ENCODE results near the gene ALLC. TPM values are rescaled to one million over a fixed set of nuclear protein-coding genes. Genes with fewer than 3 reads are reported as not detected.

The ALLC gene
- total and polyA plus RNA-seq, 2 experiments from 2014 or later: not detected

GRCh38 chr2:3703757-3704355 lies 45.9 kb downstream of the ALLC start:
- Histone ChIP-seq H3K4me3 (no peak overlapping the region), H3K4me2 (no peak overlapping the region), H3K9me3 (ENCODE audit: low read depth) (no peaks in the 10 kb centered on the region), H3K79me2 (no peaks in the 10 kb centered on the region), H3K4me1 (ENCODE audit: insufficient read depth) (no peaks in the 10 kb centered on the region), H3K36me3 (replicated peaks; ENCODE audit: insufficient read depth, low read depth) (no peaks in the 10 kb centered on the region), H3K9me2 (replicated peaks; ENCODE audit: insufficient read depth) (no peaks in the 10 kb centered on the region), H4K20me1 (ENCODE audit: insufficient read depth, poor library complexity, severe bottlenecking) (no peaks in the 10 kb centered on the region), H3K27ac (no peak overlapping the region), H2AFZ (no peak overlapping the region), H3K27me3 (no peaks in the 10 kb centered on the region)
- TF ChIP-seq, protein P1, sequence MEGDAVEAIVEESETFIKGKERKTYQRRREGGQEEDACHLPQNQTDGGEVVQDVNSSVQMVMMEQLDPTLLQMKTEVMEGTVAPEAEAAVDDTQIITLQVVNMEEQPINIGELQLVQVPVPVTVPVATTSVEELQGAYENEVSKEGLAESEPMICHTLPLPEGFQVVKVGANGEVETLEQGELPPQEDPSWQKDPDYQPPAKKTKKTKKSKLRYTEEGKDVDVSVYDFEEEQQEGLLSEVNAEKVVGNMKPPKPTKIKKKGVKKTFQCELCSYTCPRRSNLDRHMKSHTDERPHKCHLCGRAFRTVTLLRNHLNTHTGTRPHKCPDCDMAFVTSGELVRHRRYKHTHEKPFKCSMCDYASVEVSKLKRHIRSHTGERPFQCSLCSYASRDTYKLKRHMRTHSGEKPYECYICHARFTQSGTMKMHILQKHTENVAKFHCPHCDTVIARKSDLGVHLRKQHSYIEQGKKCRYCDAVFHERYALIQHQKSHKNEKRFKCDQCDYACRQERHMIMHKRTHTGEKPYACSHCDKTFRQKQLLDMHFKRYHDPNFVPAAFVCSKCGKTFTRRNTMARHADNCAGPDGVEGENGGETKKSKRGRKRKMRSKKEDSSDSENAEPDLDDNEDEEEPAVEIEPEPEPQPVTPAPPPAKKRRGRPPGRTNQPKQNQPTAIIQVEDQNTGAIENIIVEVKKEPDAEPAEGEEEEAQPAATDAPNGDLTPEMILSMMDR (IDR thresholded peaks at IDR 0.05; ENCODE audit: poor library complexity): no peak
- TF ChIP-seq EZH2 (IDR thresholded peaks at IDR 0.05; ENCODE audit: borderline replicate concordance): no peak
- no peak for TF ChIP-seq EZH2phosphoT487 (IDR thresholded peaks at IDR 0.05; ENCODE audit: low read depth, severe bottlenecking, unreplicated experiment)
- 99% methylated on average over 45 of the region's 73 CpGs for WGBS (ENCODE audit: low lambda C conversion rate, missing lambda C conversion rate)
- DNase-seq (ENCODE audit: low spot score): no peak

GRCh38 chr2:3704692-3705091 lies 46.7 kb downstream of the ALLC start:
- no peak overlapping the region for H2AFZ ChIP-seq
- WGBS (ENCODE audit: low lambda C conversion rate, missing lambda C conversion rate): 77% methylated on average over 2 of the region's 6 CpGs

GRCh38 chr2:3705782-3706181 lies 47.8 kb downstream of the ALLC start:
- no peak overlapping the region for H3K4me3 ChIP-seq
- 63% methylated on average over 2 of the region's 2 CpGs for WGBS (ENCODE audit: low lambda C conversion rate, missing lambda C conversion rate)
- H3K9me3 ChIP-seq (ENCODE audit: low read depth): no peaks in the 10 kb centered on the region
- H3K79me2 ChIP-seq: no peaks in the 10 kb centered on the region
- no peaks in the 10 kb centered on the region for H3K36me3 ChIP-seq (replicated peaks; ENCODE audit: insufficient read depth, low read depth)
- no peaks in the 10 kb centered on the region for H3K9me2 ChIP-seq (replicated peaks; ENCODE audit: insufficient read depth)
- no peaks in the 10 kb centered on the region for H4K20me1 ChIP-seq (ENCODE audit: insufficient read depth, poor library complexity, severe bottlenecking)
- no peak for DNase-seq (ENCODE audit: low spot score)
- no peaks in the 10 kb centered on the region for H3K27me3 ChIP-seq
- no peak overlapping the region for H3K27ac ChIP-seq
- H3K4me1 ChIP-seq (ENCODE audit: insufficient read depth): no peaks in the 10 kb centered on the region
- no peak overlapping the region for H3K4me2 ChIP-seq
- TF ChIP-seq EZH2 (IDR thresholded peaks at IDR 0.05; ENCODE audit: borderline replicate concordance): no peak
- TF ChIP-seq, protein P1 (IDR thresholded peaks at IDR 0.05; ENCODE audit: poor library complexity): no peak
- no peak for TF ChIP-seq EZH2phosphoT487 (IDR thresholded peaks at IDR 0.05; ENCODE audit: low read depth, severe bottlenecking, unreplicated experiment)
- H2AFZ ChIP-seq: no peak overlapping the region

More at GRCh38 chr2:3704692-3705091, 46.7 kb downstream of the ALLC start:
- Histone ChIP-seq H3K4me2 (no peak overlapping the region), H3K9me3 (ENCODE audit: low read depth) (no peaks in the 10 kb centered on the region), H3K79me2 (no peaks in the 10 kb centered on the region), H3K9me2 (replicated peaks; ENCODE audit: insufficient read depth) (no peaks in the 10 kb centered on the region), H3K36me3 (replicated peaks; ENCODE audit: insufficient read depth, low read depth) (no peaks in the 10 kb centered on the region), H3K4me1 (ENCODE audit: insufficient read depth) (no peaks in the 10 kb centered on the region), H4K20me1 (ENCODE audit: insufficient read depth, poor library complexity, severe bottlenecking) (no peaks in the 10 kb centered on the region), H3K27me3 (no peaks in the 10 kb centered on the region), H3K27ac (no peak overlapping the region), H3K4me3 (no peak overlapping the region)
- TF ChIP-seq, protein P1 (IDR thresholded peaks at IDR 0.05; ENCODE audit: poor library complexity): no peak
- TF ChIP-seq EZH2 (IDR thresholded peaks at IDR 0.05; ENCODE audit: borderline replicate concordance) (no peak), EZH2phosphoT487 (IDR thresholded peaks at IDR 0.05; ENCODE audit: low read depth, severe bottlenecking, unreplicated experiment) (no peak)
- no peak for DNase-seq (ENCODE audit: low spot score)

Data from hepatocyte (in vitro differentiated cells).